GM19239 (cell line): Measurements from ENCODE around the gene ADARB2.

Source experiments
- DNase-seq: peaks from one replicate; pipeline ENCODE4 v3.0.0; 2011; ENCODE audit warnings: low spot score; ENCODE audit not compliant: insufficient read length
- FAIRE-seq: peaks from 2 replicates; lab custom pipeline; 2011; peaks lifted over from hg19 to GRCh38; lab: Jason Lieb, UNC

ADARB2 gene

DNA sequence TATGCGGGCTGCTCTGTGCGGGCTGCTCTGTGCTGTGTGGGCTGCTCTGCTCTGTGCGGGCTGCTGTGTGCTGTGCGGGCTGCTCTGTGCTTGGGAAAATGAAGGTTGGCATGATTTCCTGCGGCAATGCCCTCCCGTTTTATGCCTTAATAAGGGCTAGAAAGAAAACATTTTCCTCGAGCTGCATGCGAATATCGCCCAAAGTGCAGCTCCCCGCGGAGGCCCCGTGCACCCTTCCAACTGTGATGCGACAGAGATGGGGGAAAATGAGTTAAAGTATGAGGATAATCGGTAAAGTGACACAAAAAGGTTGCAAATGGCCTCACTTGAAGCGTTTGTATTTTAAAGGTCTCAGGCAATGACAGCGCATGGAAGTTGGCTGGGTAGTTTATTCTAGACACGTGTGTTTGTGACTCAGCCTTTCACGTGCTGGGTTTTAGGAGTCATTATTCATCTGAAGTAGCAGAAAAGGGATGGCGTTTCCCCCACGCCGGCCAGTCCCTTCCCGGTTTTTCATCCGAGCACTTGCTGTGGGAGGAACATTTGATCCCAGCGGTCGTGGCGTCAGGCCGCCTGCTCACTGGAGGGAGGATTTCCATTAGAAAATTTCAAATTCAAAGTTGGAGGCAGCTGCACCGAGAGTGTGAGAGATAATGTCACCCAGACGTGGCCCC lies 220.7 kb downstream of the ADARB2 start:
- FAIRE-seq (no peak), DNase-seq (no peak)

DNA sequence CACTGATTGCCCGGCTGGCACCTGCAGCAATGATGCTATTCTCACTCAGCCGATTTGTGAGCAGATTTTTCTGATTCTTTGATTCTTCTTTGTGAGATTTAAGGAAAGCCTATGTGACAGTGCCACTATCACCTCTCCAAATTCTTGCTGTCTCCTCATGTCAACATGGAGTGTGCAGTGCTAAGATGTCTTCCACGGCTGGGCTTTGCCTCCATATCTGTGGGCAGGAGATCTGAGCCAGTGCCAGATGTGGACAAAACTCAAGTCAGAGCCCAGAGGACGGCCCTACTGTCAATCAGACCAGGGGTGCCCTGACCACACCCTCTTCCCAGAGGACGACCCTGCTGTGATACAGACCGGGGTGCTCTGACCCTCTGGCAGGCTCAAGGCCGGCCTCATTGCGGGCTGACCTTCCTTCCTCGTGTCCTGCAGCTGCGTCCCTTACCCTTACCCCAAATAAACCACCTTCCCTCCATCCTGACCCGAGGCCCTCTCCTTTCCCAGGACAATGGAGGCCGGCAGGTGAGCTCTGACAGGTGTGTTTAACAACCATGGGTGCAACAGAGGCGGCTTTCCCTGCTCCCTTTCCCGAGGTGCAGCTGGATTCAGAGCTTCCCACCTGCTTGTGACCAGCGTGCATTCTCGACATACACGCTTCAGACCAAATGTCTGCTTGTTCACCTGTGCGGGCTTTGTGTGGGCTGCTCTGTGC lies 221.4 kb downstream of the ADARB2 start:
- FAIRE-seq (no peak), DNase-seq (no peak)

DNA sequence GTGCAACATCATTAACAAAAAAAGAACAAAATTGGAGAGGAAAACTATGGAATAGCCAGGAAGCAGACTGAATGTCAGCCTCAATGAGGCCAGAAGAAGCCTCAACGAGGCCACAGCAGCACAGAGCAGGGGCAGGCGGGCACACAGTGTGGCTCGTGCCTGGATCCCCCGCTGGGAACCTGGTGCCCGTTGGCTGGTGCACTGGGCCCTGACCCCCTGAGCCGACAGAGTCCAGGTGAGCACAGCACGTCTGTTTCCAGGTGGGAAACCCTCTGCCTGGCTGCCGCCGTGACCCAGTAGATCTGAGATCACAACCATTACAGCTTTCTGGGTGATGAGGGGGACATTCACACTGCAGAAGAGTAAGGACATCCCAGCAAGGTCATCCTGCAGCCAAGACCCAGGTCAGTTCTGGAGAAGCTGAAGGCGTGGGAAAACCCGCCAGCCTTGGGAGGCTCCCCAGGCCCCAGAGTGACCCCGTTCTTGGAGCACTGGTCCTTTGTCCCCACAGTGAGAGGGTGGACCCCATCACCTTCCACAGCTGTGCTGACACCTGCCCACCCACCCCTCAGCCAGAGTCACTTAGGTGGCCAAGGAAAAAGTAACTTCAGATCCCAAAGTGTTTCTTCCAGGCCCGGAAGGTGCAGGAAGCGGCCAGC lies 222.1 kb downstream of the ADARB2 start:
- FAIRE-seq: no peak
- no peak for DNase-seq

DNA sequence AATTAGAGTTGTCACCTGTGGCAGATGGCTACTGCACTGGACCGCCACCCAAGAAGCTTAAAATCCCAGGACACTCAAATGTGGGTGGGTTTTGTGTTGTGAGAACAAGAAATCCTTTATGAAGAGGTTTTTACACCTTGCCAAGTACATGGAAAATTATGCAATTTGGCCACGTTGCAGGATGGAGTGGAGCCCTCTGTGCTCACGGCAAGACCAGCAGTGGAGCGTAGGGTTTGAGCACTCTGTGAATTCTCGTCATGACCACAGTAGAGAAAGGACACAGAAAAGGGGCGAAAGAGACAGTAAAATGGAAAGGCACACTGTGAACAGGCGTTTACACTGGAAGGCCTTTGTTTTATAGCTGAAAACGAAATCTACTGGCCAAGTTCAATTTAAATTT lies 222.6 kb downstream of the ADARB2 start:
- no peak for DNase-seq
- no peak for FAIRE-seq

DNA sequence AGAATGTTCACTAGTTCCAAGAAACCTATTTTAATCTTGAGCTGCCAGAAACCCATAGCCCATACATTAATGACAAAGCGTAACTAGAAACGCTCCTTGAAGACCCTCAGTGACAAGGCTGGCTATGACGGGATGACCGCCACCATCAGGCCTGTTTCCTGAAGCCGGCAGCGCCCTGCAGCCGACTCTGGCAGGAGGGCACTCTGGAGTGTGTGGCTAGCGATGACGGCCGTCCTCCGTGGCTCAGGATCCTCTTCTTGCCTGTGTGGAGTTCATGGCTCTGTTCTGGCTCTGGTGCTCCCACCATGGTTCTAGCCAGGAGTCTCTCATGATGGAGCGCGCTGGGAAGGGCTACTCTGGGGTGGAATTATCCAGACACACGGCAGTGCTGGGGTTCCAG lies 224.1 kb downstream of the ADARB2 start:
- DNase-seq: no peak
- no peak for FAIRE-seq

DNA sequence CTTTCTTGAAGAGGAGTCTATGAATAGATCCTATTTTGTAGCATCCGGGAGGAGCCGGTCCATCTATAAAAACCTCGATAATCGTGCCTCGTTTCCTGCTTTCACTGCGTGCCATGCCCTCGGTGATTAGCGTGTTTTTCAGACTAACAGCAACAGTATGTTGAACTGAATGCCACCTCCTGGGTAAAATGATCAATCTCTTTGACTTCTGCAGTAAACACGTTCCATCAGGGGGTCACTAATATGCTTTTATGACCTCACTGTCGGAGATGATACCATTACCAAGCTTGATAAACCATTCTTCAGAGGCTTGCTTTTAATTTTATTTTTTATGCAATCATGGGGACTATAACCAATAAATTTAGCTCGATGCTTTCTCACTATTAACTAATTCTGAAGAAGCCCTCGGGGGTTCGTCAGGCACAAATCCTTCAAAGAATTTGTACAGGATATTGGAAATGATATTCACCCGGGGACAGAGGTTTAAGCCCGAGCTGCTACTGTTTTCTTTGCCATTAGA lies 228.3 kb downstream of the ADARB2 start:
- FAIRE-seq: no peak

DNA sequence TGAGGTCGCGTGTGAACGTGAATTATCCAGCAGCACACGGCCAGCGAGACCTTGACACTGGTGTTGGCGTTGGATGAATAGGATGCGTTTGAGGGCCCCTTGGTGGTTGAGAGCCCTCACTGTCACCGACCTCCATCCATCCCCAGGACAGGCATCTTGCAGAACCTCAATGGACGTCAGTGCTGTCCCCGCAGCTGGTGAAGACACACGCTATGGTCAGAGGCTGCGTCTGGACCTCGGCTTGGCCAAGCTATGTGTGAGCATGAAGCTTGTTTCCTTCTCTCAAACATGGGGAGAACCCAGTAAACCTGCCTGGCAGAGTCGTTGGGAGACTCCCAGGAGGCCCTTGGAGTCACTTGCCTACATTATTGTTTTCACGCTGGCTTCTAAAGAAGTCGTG lies 229.2 kb downstream of the ADARB2 start:
- FAIRE-seq: no peak
- DNase-seq: no peak

More for the DNA sequence above, 228.3 kb downstream of the ADARB2 start:
- no peak for DNase-seq

DNA sequence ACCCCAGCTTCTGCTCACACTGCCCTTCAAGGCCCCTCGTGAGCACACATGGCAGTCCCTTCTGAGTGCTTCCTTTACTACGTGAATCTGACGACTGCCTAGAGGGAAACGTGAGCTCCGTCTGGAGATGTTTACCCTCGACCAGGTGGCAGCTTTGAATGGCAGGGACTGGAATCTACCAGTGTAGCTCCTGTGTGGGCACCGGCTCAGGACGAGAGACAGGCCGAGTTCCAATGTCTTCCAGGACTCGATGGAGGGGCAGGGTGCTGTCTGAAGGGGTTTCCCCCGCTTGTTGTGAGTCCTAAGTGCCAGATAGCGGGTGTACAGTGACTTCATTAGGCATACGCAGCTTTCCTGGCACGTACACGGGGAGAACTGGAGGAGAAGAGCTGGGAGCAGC lies 229.9 kb downstream of the ADARB2 start:
- DNase-seq (no peak), FAIRE-seq (no peak)

DNA sequence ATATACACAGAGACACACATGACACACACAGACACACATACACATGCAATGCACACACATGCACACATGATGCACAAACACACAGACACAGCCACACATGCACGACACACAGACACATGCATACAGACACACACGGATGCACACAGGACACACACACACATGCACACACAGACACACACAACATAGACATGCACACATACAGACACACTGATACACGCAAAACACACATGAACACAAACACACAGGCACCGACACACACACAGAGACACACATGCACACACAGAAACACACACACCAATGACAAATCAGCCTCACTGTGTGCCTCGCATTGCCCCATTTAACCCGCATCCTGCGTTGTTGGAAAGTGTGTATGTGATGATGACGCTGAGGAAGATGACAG lies 232.4 kb downstream of the ADARB2 start:
- DNase-seq (no peak), FAIRE-seq (no peak)

DNA sequence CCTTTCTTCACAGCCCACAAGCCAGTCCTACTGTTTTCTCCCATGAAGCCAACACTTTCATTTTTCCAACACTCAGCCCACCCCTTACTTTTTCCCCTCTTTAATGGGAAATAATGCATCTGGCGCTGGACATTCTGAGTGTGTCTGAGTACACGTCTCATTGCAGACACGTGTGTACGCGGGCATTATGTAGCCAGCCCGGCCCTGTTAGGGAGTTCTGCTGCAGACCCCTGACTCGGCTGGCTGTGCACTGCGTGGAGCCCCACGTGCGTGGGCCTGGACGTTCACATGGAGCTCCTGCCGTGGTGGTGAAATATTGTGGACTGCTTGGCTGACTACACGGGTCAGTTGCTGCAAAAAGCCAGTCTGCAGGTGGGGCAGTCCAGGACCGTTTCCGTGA lies 233.0 kb downstream of the ADARB2 start:
- no peak for FAIRE-seq
- DNase-seq: no peak

DNA sequence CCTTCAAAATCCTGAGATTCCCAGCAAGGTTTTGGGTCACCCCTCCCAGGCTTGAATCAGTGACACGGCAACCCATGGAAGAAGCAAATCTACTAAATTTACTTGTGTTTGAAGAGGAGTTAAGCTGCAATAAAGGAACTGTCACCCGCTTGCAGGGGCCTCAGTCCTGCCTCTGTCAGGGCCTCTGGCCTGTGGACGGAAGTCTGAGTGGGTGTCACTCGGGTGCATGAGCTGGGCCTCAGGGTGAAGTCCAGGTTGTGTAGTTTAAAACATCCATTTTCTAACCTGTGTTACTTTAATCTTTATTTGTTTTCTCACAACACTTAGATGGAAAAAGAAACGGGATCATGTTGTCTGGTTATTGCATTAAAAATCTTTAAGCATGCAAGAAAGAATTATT lies 234.9 kb downstream of the ADARB2 start:
- FAIRE-seq (no peak), DNase-seq (no peak)

DNA sequence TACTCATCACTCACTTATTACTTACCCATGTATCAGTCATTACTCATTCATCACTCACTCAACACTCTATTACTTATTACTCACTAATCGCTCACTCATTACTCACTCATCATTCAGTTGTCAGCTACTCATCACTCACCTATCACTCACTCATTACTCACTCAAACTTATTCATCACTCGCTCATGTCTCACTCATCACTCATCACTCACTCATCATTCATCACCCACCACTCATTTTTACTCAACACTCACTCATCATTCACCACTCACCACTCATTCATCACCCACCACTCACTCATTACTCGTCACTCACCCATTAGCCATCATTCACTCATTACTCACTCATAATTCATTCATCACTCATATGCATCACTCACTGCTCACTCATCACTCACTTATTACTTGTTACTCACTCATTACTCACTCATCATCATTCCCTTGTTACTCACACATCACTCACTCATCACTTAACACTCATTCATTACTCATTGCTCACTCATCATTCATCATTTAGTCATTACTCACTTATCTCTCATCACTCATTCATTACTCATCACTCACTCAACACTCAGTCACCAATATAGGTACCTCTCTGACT lies 237.9 kb downstream of the ADARB2 start:
- DNase-seq: no peak

DNA sequence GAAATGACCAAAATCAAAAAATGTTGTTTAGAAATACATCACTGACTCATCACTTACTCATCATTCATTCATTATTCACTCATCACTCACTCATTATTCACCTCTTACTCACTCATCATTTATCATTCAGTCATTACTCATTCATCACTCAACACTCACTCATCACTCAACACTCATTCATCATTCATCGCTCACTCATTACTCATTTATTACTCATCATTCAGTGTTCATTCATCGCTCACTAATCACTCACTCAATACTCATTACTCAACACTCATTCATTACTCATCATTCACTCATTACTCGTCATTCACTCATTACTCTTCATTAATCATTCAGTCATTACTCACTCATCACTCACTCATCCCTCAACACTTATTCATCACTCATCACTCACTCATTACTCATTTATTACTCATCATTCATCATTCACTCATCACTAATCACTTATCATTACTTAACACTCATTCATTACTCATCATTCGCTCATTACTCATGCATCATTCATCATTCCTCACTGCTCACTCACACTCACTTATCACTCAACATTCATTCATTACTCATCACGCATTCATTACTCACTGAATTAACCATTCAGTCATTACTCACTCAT lies 238.5 kb downstream of the ADARB2 start:
- DNase-seq (no peak), FAIRE-seq (no peak)

More for the DNA sequence above, 237.9 kb downstream of the ADARB2 start:
- FAIRE-seq: no peak

DNA sequence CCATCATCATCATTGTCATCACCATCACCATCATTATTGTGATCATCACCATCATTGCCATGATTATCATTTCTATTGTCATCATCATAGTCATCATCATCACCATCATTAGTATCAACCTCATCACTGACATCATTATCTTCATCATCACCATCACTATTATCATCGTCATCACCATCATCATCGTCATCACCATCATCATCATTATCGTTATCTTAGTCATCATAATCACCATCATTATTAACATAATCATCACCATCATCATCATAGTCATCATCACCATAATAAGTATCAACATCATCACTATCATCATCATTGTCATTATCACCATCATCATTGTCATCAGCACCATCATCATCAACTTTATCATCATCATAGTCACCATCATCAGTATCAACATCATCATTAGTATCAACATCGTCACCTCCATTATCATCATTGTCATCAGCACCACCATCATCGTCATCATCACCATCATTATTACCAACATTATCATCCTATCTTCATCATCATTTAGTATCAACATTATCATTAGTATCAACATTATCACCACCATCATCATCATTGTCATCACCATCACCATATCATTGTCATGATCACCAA lies 241.3 kb downstream of the ADARB2 start:
- DNase-seq: no peak
- FAIRE-seq: no peak

DNA sequence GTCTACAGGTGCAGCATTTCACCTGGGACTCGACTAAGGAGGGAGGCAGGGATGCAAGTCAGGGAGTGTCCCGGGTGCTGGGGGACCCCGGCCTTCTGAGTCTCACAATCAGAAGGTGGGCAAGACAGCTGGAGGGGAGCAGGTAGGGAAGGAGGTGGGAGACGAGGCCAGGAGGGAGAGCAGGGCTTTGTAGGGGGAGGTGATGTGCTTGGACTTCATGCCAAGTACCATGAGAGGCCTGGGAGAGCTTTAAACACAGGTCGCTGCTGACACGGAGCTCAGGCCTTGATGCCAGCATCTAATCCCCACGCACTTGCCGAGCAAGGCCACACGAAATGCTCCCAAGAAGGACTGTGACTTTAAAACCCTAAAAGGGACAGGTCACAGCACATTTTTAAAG lies 244.7 kb downstream of the ADARB2 start:
- FAIRE-seq (no peak), DNase-seq (no peak)

DNA sequence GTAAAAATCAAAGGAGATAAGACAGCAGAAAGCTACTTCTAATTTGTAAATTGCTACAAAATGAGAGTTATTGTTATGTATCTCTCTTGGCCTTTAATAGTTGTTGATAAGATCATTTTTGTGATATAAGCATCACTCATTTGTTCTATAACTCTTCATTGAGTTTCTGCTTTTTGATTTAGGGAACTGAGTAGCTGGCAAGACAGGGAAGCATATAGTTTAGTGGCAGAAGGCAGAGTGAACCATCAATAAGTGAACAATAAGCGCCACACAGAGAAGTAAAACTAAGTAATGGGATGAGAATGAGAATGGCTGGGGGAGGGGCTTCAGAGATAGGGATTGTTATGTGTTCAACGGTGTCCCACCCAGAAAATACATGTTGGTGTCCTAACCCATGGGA lies 245.4 kb downstream of the ADARB2 start:
- DNase-seq: no peak
- no peak for FAIRE-seq

DNA sequence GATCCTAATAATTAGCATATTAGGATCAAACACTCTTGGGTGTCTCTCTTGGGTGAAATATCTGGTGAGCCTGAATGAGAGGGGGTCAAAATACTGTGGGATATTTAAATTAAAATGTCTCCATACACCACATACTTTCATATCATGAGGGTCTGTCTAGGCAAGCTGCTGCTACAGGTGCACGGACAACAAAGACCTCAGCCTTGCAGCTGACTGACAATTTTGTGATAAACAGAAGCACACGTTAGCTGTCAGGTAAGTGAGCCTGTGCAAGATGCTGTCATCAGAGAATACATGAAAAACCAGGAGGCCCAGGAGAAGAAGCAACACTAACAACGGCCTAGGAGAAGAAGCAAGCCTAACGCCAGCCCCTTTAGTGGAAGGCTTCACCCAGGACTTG lies 247.5 kb downstream of the ADARB2 start:
- FAIRE-seq: no peak
- DNase-seq: no peak

DNA sequence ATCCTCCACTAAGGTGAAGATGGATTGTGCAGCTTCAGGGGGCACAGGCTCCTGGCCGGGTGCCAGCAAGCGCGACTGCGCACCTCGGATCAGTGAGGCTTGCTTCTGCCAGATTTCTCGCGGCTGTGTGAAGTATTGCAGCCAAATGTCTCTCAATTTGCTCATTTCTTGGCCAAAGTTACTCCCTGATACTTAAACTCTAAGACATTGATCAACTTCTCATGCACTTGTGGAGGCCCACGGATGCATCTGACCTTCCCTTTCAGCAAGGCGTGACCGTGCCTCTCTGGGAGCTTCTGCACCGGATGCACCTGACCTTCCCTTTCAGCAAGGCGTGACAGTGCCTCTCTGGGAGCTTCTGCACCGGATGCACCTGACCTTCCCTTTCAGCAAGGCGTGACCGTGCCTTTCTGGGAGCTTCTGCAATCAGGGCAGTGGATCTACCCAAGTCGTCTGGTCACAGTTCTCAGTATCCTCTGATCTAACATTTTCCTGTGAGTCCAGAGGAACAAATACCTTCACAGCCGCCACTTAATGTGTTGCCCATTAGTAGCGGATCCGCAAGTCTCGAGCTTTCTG lies 248.3 kb downstream of the ADARB2 start:
- DNase-seq: peak; percentile 44
- peak; percentile 100 for FAIRE-seq

DNA sequence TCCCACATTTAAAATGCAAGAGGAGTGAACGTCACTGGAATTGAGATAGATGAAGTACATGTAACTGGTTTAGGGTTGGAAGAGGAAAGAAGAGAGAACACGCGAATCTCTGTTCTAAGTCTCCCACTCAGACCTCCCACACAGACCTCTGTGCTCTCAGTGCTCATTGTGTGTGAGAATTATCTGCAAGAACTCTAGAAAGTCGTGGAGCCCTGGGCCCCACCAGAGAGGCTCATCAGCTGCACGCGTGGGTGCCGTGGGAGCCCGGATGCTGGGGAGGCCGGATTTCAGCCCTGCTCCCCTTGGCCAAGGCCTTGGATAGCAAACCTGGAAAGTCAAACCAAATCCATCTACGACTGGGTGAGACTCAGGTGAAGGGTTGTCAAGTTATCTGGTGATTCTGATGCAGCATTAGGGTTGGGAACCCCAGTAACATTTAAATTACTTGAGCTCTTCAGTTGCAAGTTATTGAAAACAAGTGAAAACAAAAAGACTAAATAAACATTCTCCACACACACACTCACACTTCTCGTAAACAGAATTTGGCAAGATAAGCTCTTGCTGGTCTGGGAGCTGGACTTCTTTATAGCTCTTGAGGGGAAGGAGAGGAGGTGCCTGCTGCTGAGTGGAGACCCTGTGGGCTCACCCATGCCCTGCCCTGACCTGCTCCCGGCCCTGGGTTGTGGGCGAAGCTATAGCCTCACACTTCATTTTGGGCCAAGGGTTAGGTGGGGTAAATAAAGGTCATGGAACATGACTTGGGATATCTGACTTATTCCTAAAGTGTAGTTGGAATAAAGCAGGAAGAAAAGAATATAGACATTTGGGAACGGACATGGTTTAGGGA lies 250.3 kb downstream of the ADARB2 start:
- FAIRE-seq (no peak), DNase-seq (no peak)
